Measurements from ENCODE around the gene CHST2. TPM values are rescaled to one million over a fixed set of nuclear protein-coding genes. Genes with fewer than 3 reads are reported as not detected.

The CHST2 gene
- polyA plus RNA-seq, 1 donor from 2014 or later: 7.8 TPM

DNA sequence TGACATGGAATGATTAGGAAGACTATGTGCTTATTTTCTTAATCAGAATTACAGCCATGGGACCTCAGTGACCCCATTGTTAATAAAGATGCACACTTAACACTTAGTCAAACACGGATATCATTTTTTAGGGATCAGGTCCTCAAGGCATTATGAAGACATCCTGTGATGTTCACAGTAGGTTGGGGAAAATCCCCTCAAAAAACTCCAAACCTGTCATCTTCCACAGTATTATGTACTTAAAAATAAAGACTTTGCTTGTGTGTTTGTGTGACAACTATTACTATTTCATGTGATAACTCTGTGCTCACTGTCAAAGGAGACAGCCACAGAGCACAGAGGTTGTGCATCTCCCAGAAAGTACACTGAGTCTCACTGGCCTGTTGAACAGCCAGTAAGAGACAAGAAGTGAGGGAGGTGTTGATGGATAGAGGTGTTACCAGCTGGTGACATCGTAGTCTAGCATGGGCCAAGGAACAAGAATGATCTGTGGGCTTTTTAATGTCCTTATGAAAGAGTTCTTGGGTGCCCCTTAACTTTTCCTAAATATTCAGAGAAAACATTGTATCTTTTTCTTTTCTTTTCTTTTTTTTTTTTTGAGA lies 18.0 kb downstream of the CHST2 start:
- H3K4me1 Mint-ChIP-seq: peaks cover 0 to 2% (median 0%) of the 10 kb centered on the region in 3 donors
- H3K27me3 Mint-ChIP-seq: no peaks in the 10 kb centered on the region
- H3K27ac Mint-ChIP-seq: no peak overlapping the region
- H3K4me3 Mint-ChIP-seq: no peak overlapping the region
- H3K36me3 Mint-ChIP-seq: no peaks in the 10 kb centered on the region
- H3K9me3 Mint-ChIP-seq: no peaks in the 10 kb centered on the region

DNA sequence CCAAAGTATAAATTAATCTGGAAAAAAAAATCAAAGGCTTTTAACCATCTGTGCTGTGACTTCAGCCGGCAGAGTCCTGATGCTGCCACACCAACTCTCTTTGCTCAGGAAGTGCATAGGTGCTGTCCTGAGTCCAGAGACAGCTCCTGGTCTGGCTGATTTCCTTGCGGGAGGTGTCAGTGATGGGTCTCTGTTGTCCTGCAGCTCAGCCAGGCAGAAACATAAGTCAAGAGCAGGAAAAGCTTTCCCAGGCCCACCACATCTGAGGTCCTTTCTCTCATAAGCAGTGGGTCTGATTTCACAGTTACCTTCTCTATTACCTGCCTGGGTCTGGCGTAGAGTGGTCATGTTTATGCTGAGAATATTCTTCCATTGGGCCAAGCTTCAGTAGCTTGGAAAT lies 19.4 kb downstream of the CHST2 start:
- Mint-ChIP-seq H3K27ac (no peak overlapping the region), H3K9me3 (no peaks in the 10 kb centered on the region), H3K27me3 (no peaks in the 10 kb centered on the region), H3K4me3 (no peak overlapping the region), H3K4me1 (no peaks in the 10 kb centered on the region), H3K36me3 (no peaks in the 10 kb centered on the region)

DNA sequence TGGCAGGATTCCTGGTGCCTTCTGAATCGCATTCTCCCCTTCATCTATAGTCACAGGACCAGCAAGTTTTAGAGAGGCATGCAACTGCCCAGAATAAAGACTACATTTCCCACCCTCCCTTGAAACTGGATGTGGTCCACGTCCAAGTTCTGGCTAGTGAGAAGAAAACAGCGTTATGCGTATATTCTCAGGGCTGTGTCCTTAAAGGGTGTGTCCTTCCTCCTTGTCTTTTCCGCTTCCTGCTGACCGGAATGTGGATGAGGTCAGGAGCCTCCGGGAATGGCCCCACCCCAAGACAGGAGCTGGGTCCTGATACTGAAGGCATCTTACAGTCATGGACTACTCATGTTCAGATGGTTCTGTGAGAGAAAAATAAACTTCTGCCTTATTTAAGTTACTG lies 20.2 kb downstream of the CHST2 start:
- Mint-ChIP-seq H3K27ac (no peak overlapping the region), H3K4me1 (no peaks in the 10 kb centered on the region)

DNA sequence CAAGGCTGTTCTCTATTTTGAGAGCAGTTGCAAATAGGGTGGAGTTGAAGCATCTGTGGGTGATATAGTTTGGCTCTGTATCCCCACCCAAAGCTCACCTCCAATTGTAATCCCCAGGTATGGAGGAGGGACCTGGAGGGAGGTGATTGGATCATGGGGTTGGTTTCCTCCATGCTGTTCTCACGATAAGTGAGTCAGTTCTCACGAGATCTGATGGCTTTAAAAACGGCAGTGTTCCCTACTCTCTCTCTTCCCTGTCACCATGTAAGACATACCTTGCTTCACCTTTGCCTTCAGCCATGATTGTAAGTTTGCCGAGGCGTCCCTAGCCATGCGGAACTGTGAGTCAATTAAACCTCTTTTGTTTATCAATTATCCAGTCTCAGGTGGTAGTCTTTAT lies 21.0 kb downstream of the CHST2 start:
- Mint-ChIP-seq H3K4me3 (no peak overlapping the region), H3K9me3 (no peaks in the 10 kb centered on the region), H3K36me3 (no peaks in the 10 kb centered on the region), H3K27me3 (peaks cover 2% of the 10 kb centered on the region), H3K27ac (no peak overlapping the region), H3K4me1 (no peaks in the 10 kb centered on the region)

More for the DNA sequence above, 20.2 kb downstream of the CHST2 start:
- Mint-ChIP-seq H3K36me3 (no peaks in the 10 kb centered on the region), H3K9me3 (no peaks in the 10 kb centered on the region), H3K4me3 (no peak overlapping the region), H3K27me3 (no peaks in the 10 kb centered on the region)

DNA sequence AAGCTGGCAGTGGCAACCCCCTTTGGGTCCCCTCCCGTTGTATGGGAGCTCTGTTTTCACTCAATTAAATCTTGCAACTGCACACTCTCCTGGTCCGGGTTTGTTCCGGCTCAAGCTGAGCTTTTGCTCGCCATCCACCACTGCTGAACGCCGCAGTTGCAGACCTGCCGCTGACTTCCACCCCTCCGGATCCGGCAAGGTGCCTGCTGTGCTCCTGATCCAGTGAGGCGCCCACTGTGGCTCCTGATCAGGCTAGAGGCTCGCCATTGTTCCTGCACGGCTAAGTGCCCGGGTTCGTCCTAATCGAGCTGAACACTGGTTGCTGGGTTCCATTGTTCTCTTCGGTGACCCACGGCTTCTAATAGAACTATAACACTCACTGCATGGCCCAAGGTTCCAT lies 22.8 kb downstream of the CHST2 start:
- Mint-ChIP-seq H3K4me3 (no peak overlapping the region), H3K4me1 (no peaks in the 10 kb centered on the region), H3K27ac (no peak overlapping the region), H3K27me3 (peaks cover 2% of the 10 kb centered on the region), H3K36me3 (no peaks in the 10 kb centered on the region), H3K9me3 (no peaks in the 10 kb centered on the region)

DNA sequence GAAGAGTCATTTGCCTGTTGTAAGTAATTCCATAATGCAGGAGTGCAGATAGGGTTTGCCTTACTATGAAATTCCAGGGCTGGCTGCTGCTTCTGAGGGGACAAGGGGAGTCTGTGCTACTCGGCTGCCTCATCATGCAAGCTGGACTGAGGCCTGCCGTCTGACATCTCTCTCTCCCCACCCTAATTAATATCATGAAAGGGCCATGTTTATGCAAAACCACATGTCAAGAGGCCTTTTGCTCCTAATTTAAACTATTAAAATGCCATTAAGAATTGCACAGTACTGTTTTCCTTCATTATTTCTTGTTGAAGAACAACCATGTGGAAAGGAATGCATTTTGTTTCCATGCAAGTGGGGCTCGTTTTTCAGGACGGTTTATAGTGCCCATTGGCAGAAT lies 26.3 kb downstream of the CHST2 start:
- H3K27ac Mint-ChIP-seq: no peak overlapping the region
- peaks cover 2% of the 10 kb centered on the region for H3K27me3 Mint-ChIP-seq
- H3K9me3 Mint-ChIP-seq: no peaks in the 10 kb centered on the region
- H3K4me3 Mint-ChIP-seq: no peak overlapping the region
- H3K36me3 Mint-ChIP-seq: no peaks in the 10 kb centered on the region
- no peaks in the 10 kb centered on the region for H3K4me1 Mint-ChIP-seq

DNA sequence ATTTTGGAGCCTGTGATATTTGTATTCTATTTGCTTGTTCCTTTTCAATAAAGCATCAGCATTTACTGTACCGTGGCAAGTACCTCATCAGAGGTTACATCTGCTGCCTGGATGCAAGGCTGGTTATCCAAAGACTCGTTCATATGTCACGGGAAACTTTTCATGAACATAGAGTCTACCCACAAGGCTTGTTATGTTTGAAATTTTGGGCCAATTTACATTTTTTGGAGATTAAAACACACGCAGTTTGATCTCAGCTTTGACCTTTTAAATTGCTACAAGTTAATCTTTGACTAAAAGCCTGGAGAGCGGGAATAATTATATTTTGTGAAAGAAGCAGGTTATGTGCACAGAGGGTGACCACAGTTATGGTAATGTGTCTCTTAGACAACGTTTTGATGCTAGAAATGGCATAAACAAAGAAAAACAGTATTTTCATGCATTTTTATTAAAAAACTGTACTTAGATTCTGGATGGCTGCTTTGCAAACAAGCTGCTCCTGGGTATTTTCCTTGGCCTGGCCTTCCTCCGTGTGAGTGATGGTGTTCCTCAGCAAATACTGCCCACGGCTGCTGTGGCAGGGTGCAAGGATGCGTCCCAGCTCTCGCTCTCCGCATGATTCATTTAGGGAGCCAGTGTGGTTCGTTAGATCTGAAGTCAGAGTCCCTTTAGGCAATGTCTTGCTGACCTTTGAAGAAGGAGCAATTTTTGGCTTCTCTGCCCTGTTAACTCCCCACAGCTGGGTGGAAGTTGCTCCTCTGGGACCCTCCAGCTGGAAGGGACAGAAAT lies 27.1 kb downstream of the CHST2 start:
- Mint-ChIP-seq H3K4me1 (peaks cover 0 to 3% (median 0%) of the 10 kb centered on the region in 3 donors), H3K27me3 (peaks cover 2% of the 10 kb centered on the region), H3K9me3 (no peaks in the 10 kb centered on the region), H3K27ac (no peak overlapping the region), H3K4me3 (no peak overlapping the region), H3K36me3 (no peaks in the 10 kb centered on the region)

DNA sequence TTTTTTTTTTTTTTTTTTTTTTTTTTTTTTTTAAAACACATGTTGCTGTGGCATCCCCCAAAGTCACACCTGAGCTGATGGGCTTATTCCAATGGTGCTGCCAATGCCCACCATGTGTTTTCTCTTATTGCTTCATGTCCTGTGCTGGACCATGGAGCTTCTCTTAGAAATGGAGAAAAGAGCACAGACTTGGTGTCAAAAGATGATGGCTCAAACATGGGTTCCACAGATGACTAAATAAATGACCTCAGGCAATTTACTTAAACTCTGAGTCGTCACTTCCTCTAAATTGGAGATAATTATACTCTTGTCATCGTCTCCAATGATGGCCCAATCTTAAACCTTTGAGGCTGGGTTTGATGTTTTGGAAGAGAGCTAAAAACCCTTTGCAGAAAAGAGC lies 28.1 kb downstream of the CHST2 start:
- Mint-ChIP-seq H3K27ac (no peak overlapping the region), H3K27me3 (peaks cover 2% of the 10 kb centered on the region), H3K36me3 (no peaks in the 10 kb centered on the region), H3K9me3 (no peaks in the 10 kb centered on the region), H3K4me3 (no peak overlapping the region), H3K4me1 (peaks cover 0 to 6% (median 0%) of the 10 kb centered on the region in 3 donors)

DNA sequence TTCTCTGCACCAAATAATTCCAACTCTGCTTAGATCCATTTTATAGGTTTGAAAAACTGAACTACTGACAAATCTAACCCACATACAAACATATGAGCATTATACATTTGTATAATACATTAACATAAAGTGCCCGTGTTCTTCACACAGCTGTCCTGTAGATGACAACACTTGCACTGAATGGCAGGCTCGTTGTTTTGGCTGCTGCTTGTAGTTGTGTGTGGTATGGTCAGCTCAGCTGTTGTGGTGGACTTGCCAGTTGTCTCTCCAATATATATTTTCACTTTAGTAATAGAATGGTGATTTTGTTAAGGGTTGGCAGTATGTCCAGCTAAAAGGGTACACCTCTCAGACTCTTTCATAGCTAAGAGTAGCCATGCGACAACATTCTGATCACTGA lies 30.5 kb downstream of the CHST2 start:
- H3K27me3 Mint-ChIP-seq: peaks cover under 1% of the 10 kb centered on the region
- peaks cover 0 to 6% (median 0%) of the 10 kb centered on the region in 3 donors for H3K4me1 Mint-ChIP-seq
- no peaks in the 10 kb centered on the region for H3K9me3 Mint-ChIP-seq
- no peak overlapping the region for H3K27ac Mint-ChIP-seq
- H3K4me3 Mint-ChIP-seq: no peak overlapping the region
- H3K36me3 Mint-ChIP-seq: no peaks in the 10 kb centered on the region

DNA sequence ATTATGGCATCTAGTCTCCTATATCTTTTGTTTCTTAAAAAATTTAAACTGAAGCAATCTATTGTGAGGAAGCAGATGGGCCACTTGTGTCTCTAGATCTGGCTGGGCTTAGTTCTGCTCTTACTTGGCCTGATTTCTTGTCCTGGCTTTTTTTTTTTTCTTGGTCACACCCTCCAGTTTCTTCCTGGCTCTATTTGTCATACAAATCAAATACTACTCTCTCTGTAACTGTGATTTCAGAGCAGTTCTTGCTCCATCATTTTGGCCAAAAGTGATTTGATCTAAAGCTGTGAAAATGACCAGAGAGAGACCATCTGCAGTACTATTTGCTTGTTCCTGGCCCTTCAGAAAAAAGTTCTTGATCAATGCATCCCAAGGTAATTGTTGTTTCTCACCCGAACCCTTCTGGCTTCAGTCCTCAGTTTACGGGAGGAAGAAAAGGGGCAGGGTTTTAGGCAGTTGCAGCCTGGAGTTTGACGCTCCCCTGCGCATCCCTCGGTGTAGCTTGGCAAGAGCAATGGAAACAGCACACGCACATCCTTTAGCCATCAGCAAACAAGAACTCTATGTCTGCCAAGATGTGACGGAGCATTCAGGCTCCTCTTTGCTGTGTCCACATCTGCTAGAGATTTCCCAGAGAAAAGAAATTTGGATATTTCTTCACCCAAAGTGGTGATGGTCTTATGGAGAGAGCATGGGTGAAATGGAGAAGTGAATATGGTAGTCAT lies 31.6 kb downstream of the CHST2 start:
- Mint-ChIP-seq H3K4me3 (no peak overlapping the region), H3K27ac (no peak overlapping the region), H3K9me3 (no peaks in the 10 kb centered on the region), H3K4me1 (peaks cover 0 to 6% (median 0%) of the 10 kb centered on the region in 3 donors), H3K27me3 (no peaks in the 10 kb centered on the region), H3K36me3 (no peaks in the 10 kb centered on the region)

DNA sequence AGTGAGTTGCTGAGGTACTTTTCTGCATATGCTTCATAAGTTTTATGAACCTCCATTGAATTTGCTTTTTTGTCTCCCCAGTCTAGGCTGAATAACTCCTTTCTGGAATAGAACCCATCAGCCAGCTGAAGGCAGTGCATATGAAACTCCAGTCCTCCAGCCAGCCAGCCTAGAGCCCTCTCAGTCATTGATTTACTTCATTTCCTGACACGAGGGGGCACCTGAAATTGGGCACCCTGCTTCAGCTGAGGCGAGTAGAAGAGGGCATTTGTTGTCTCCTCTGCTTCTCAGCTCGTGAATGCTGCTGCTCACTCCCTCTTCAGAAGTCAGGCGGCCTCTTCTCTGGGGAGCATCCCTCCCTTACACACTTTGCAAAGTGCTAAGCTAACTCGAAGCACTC lies 32.5 kb downstream of the CHST2 start:
- Mint-ChIP-seq H3K27me3 (no peaks in the 10 kb centered on the region), H3K27ac (no peak overlapping the region), H3K9me3 (no peaks in the 10 kb centered on the region), H3K4me1 (peaks cover 0 to 6% (median 0%) of the 10 kb centered on the region in 3 donors), H3K4me3 (no peak overlapping the region), H3K36me3 (no peaks in the 10 kb centered on the region)

DNA sequence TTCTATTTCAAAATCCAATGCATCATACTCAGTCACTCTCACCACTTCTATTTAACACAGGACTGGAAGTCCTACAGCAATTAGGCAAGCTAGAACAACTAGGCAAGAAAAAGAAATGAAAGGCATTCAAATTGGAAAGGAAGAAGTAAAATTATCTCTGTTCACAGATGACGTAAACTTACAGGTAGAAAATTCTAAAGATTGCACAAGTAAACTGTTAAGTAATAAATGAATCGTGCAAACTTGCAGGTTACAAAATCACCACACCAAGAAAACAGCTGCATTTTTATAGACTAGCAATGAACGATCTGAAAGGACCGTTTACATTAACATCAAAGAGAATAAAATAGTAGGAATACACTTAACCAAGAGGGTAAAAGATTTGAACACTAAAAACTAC lies 36.2 kb downstream of the CHST2 start:
- Mint-ChIP-seq H3K4me1 (peaks cover 0 to 6% (median 5%) of the 10 kb centered on the region in 3 donors), H3K36me3 (no peaks in the 10 kb centered on the region), H3K9me3 (no peaks in the 10 kb centered on the region), H3K27ac (no peak overlapping the region), H3K4me3 (no peak overlapping the region), H3K27me3 (no peaks in the 10 kb centered on the region)

DNA sequence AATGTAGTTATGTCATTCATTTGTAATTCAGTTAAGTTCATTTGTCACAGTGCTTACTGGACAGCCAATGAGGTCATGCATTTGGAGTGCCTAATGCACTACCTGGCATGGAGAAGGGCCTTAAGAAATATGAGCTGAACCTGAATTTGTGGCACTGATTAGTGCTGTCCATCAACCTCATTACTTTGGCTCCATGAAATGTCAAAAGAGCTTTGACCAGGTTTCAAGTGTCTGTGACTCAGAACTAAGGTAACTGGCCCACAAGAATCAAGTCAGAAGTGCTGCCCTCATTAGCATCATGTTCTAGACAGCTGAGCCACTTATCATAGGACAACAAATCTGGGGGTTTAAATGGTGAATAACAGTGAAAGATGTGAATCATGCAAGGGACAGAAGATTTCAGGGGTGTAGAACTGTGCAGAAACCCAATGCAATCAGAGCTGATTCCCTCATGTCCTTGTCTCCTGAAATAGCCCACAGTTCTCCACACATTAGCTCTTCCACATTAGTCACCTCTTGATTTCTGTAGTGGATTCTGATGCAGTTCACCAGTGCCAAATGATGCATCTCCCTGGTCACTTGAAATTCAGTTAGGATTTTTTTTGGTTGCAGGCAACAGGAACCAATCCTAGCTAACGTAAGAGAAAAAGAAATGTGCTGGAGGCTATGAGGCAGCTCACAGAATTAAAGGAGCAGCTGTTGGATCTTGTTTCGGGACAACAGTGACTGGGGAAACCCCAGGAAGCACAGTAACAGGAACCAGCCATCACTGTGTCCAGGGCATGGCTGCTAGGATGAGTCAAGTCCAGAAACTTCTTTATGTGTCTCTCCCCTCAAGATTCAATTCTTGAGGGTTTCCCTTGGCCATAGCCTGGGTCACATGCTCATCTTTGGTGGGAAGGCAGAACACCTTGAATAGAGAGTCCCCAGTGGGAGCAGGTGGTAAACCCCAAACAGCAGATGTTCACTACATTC lies 38.7 kb downstream of the CHST2 start:
- H3K9me3 Mint-ChIP-seq: no peaks in the 10 kb centered on the region
- H3K36me3 Mint-ChIP-seq: no peaks in the 10 kb centered on the region
- no peak overlapping the region for H3K27ac Mint-ChIP-seq
- H3K4me3 Mint-ChIP-seq: no peak overlapping the region
- H3K4me1 Mint-ChIP-seq: peaks cover 0 to 5% (median under 1%) of the 10 kb centered on the region in 3 donors
- H3K27me3 Mint-ChIP-seq: no peaks in the 10 kb centered on the region

DNA sequence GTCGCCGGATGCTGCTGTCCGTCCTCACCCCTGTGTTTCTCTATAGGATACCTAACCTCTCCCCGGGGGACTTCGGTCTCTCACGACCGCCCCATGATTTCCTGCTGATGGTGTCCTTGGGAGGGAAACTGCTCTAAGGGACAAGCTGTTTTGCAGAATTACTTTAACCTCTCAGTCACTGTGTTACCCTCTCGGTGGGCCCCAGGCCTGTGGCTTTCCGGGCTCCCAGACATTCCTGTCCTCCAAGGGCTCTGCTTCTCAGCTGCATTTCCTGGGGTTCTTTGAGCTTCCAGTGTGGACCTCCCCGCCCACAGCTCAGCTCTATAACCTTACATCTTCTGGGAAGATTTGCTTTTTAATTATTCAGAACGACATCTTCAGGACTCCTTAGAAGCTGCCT lies 40.9 kb downstream of the CHST2 start:
- Mint-ChIP-seq H3K9me3 (no peaks in the 10 kb centered on the region), H3K27ac (no peak overlapping the region), H3K4me1 (peaks cover 10 to 15% (median 11%) of the 10 kb centered on the region in 3 donors), H3K27me3 (no peaks in the 10 kb centered on the region), H3K4me3 (no peak overlapping the region), H3K36me3 (no peaks in the 10 kb centered on the region)

Measured in IgD-negative memory B cell (primary cell).